KMS-11 (cell line): Measurements from ENCODE around the gene C1QTNF1.

Experiments used
- H2AFZ ChIP-seq: fragments of 200-600 bp; sonication (generic); 2 replicates; pipeline ENCODE4 v1.6.1; 2016; ENCODE audit warnings: antibody characterized with exemption, mixed run types, low read depth
- H3K27ac ChIP-seq: fragments of 200-600 bp; sonication (generic); 2 replicates; pipeline ENCODE4 v1.6.1; 2016; ENCODE audit warnings: mild to moderate bottlenecking, mixed run types
- H3K27me3 ChIP-seq: fragments of 200-600 bp; sonication (generic); 2 replicates; pipeline ENCODE4 v1.6.1; 2017; ENCODE audit warnings: mild to moderate bottlenecking, low read depth, mixed run types, moderate library complexity; ENCODE audit not compliant: insufficient read depth
- H3K36me3 ChIP-seq: fragments of 200-600 bp; sonication (generic); 2 replicates; pipeline ENCODE4 v1.6.1; 2017; ENCODE audit warnings: mild to moderate bottlenecking, mixed run types; ENCODE audit not compliant: insufficient read depth
- H3K4me1 ChIP-seq: fragments of 200-600 bp; sonication (generic); 2 replicates; pipeline ENCODE4 v1.6.1; 2016; ENCODE audit warnings: mild to moderate bottlenecking, low read depth, mixed run types; ENCODE audit not compliant: poor library complexity, severe bottlenecking
- H3K4me2 ChIP-seq: fragments of 200-600 bp; sonication (generic); 2 replicates; pipeline ENCODE4 v1.7.0; 2016; ENCODE audit warnings: mild to moderate bottlenecking, mixed run types
- H3K4me3 ChIP-seq: fragments of 200-600 bp; sonication (generic); IDR thresholded peaks from 2 replicates; pipeline ENCODE4 v1.6.1; 2017; ENCODE audit warnings: low read depth, low read length, mixed read lengths; ENCODE audit not compliant: insufficient read depth
- H3K79me2 ChIP-seq: fragments of 200-600 bp; sonication (generic); 2 replicates; pipeline ENCODE4 v1.6.1; 2016; ENCODE audit warnings: low read depth, mixed run types; ENCODE audit not compliant: insufficient read depth
- H3K9ac ChIP-seq: fragments of 200-600 bp; sonication (generic); 2 replicates; pipeline ENCODE4 v1.6.1; 2016; ENCODE audit warnings: mild to moderate bottlenecking, mixed run types
- H4K20me1 ChIP-seq: fragments of 200-600 bp; sonication (generic); 2 replicates; pipeline ENCODE4 v1.6.1; 2016; ENCODE audit warnings: mild to moderate bottlenecking, mixed run types; ENCODE audit not compliant: insufficient read depth
- CTCF ChIP-seq: fragments of 200-600 bp; sonication (generic); conservative IDR thresholded peaks from 2 replicates; pipeline ENCODE4 v1.6.1; 2017; ENCODE audit warnings: low read depth, mild to moderate bottlenecking, antibody characterized with exemption, low read length, moderate library complexity, mixed read lengths

Gene C1QTNF1

GRCh38 chr17:79062691-79063090 lies 38.7 kb downstream of the C1QTNF1 start:
- H3K36me3 ChIP-seq = no peaks in the 10 kb centered on the region
- no peaks in the 10 kb centered on the region for H3K4me1 ChIP-seq
- H4K20me1 ChIP-seq = no peaks in the 10 kb centered on the region
- H3K9ac ChIP-seq = no peak overlapping the region
- peaks cover 8% of the 10 kb centered on the region; the same call in 1 of the 2 replicates for H3K27me3 ChIP-seq
- H3K27ac ChIP-seq = no peak overlapping the region
- H3K4me2 ChIP-seq = no peak overlapping the region
- TF ChIP-seq CTCF = no peak
- no peaks in the 10 kb centered on the region for H3K79me2 ChIP-seq
- no peak overlapping the region for H2AFZ ChIP-seq
- H3K4me3 ChIP-seq = no peak overlapping the region

GRCh38 chr17:79064026-79064425 lies 40.1 kb downstream of the C1QTNF1 start:
- no peaks in the 10 kb centered on the region for H3K79me2 ChIP-seq
- H3K4me3 ChIP-seq = no peak overlapping the region

GRCh38 chr17:79065105-79065670 lies 41.2 kb downstream of the C1QTNF1 start:
- Histone ChIP-seq H3K79me2 (no peaks in the 10 kb centered on the region), H3K4me3 (no peak overlapping the region), H3K4me2 (no peak overlapping the region), H3K36me3 (no peaks in the 10 kb centered on the region), H3K27me3 (peaks cover 4% of the 10 kb centered on the region; the same call in 1 of the 2 replicates), H3K9ac (no peak overlapping the region), H3K27ac (no peak overlapping the region), H3K4me1 (no peaks in the 10 kb centered on the region), H4K20me1 (no peaks in the 10 kb centered on the region), H2AFZ (no peak overlapping the region)
- peak; percentile 57 for TF ChIP-seq CTCF

More at GRCh38 chr17:79064026-79064425, 40.1 kb downstream of the C1QTNF1 start:
- Histone ChIP-seq H3K27ac (no peak overlapping the region), H4K20me1 (no peaks in the 10 kb centered on the region), H3K4me2 (no peak overlapping the region), H3K9ac (no peak overlapping the region), H3K27me3 (peaks cover 7% of the 10 kb centered on the region; the same call in 1 of the 2 replicates), H3K4me1 (no peaks in the 10 kb centered on the region), H2AFZ (no peak overlapping the region), H3K36me3 (no peaks in the 10 kb centered on the region)
- TF ChIP-seq CTCF = no peak

- Histone ChIP-seq H3K36me3 (no peaks in the 10 kb centered on the region), H3K4me1 (no peaks in the 10 kb centered on the region), H3K27ac (no peak overlapping the region), H3K27me3 (no peaks in the 10 kb centered on the region; the same call in 1 of the 2 replicates), H4K20me1 (no peaks in the 10 kb centered on the region), H3K4me2 (no peak overlapping the region), H3K9ac (no peak overlapping the region), H2AFZ (no peak overlapping the region), H3K4me3 (no peak overlapping the region), H3K79me2 (no peaks in the 10 kb centered on the region)
- TF ChIP-seq CTCF = no peak
Observed at GRCh38 chr17:79066963-79067362, 43.0 kb downstream of the C1QTNF1 start.
